Measurements from ENCODE around the gene KCNH2. TPM values are rescaled to one million over a fixed set of nuclear protein-coding genes. Genes with fewer than 3 reads are reported as not detected.

KCNH2 gene
- total RNA-seq, 2 experiments from 2014 or later = 5.8 to 7.5 TPM

DNA sequence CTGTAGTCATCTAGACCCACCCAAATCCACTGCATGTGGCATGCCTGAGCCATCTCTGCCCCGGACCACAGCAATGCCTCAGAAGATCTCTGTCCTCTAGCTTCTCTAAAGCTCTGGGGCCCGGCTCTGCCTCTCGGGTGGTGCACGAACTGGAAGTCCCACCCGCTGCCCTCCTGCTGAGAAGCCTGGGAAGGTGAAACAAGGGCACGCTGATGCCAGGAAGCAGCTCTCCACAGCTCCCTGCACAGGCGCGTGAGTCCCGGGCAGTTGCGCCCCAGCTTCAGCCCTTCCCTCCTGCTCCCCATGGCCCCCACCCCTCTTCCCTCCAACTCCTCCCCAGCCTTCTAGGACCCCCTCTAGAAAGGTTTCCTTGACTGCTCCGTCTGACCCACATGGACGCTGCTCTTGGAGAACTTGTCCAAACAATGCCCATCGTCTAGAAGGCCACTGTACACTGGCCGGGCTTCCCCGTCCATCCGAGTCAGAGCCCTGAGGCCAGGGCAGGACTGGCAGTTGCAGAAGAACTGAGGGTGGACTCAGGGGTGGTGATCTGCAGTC lies 12.8 kb downstream of the KCNH2 start:
- no peak overlapping the region for H3K27ac ChIP-seq (ENCODE audit: low read depth, low read length, poor library complexity, severe bottlenecking)
- no peak overlapping the region for H3K4me2 ChIP-seq (ENCODE audit: low read length)
- no peak for DNase-seq (ENCODE audit: low spot score)
- no peaks in the 10 kb centered on the region for H3K36me3 ChIP-seq (ENCODE audit: insufficient read depth, low read length)
- no TSS peak for BruUV-seq (replicated peaks)
- no peak overlapping the region for H3K4me3 ChIP-seq (ENCODE audit: low read depth, low read length, poor library complexity, severe bottlenecking)
- no peaks in the 10 kb centered on the region for H3K9me3 ChIP-seq (ENCODE audit: low read length)
- H3K9me2 ChIP-seq (ENCODE audit: insufficient read depth, low read length) = no peaks in the 10 kb centered on the region
- peaks cover 8% of the 10 kb centered on the region for H3K4me1 ChIP-seq (ENCODE audit: insufficient read depth, low read length, poor library complexity, severe bottlenecking)
- ChIA-PET CTCF (ENCODE audit: unreplicated experiment) (interaction anchor here (0.6 kb wide), 1 partner anchor 37 kb away, joined by 3 read pairs; no protein-coding TSS in a partner anchor), POLR2A (interaction anchor here (0.7 to 1.0 kb wide), 2 partner anchors 152 to 397 kb away, joined by 3 to 6 read pairs; no protein-coding TSS in a partner anchor)
- H2AFZ ChIP-seq (ENCODE audit: low read length) = no peak overlapping the region
- TF ChIP-seq, protein P1, sequence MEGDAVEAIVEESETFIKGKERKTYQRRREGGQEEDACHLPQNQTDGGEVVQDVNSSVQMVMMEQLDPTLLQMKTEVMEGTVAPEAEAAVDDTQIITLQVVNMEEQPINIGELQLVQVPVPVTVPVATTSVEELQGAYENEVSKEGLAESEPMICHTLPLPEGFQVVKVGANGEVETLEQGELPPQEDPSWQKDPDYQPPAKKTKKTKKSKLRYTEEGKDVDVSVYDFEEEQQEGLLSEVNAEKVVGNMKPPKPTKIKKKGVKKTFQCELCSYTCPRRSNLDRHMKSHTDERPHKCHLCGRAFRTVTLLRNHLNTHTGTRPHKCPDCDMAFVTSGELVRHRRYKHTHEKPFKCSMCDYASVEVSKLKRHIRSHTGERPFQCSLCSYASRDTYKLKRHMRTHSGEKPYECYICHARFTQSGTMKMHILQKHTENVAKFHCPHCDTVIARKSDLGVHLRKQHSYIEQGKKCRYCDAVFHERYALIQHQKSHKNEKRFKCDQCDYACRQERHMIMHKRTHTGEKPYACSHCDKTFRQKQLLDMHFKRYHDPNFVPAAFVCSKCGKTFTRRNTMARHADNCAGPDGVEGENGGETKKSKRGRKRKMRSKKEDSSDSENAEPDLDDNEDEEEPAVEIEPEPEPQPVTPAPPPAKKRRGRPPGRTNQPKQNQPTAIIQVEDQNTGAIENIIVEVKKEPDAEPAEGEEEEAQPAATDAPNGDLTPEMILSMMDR (conservative IDR thresholded peaks at IDR 0.05; ENCODE audit: low read length) = no peak
- TF ChIP-seq EZH2phosphoT487 (IDR thresholded peaks at IDR 0.05; ENCODE audit: borderline replicate concordance, low read depth, low read length) = no peak
- no peaks in the 10 kb centered on the region for H3K79me2 ChIP-seq (ENCODE audit: insufficient read depth, low read depth, low read length)
- intact Hi-C loops (cut with micrococcal nuclease; ENCODE audit: unreplicated experiment) = no loop called here
- no peaks in the 10 kb centered on the region for H4K20me1 ChIP-seq (ENCODE audit: insufficient read depth, low read length)

GRCh38 chr7:150964593-150965111 lies 13.5 kb downstream of the KCNH2 start:
- BruUV-seq (replicated peaks) = no TSS peak
- DNase-seq (ENCODE audit: low spot score) = no peak
- no peaks in the 10 kb centered on the region for H4K20me1 ChIP-seq (ENCODE audit: insufficient read depth, low read length)
- H3K36me3 ChIP-seq (ENCODE audit: insufficient read depth, low read length) = no peaks in the 10 kb centered on the region
- intact Hi-C loops (cut with micrococcal nuclease; ENCODE audit: unreplicated experiment) = loop anchor here (5.0 kb wide), 1 partner anchor 43 kb away; no protein-coding TSS in a partner anchor
- H3K27ac ChIP-seq (ENCODE audit: low read depth, low read length, poor library complexity, severe bottlenecking) = no peak overlapping the region
- peaks cover 9% of the 10 kb centered on the region for H3K4me1 ChIP-seq (ENCODE audit: insufficient read depth, low read length, poor library complexity, severe bottlenecking)
- no peak overlapping the region for H3K4me3 ChIP-seq (ENCODE audit: low read depth, low read length, poor library complexity, severe bottlenecking)
- no peak overlapping the region for H3K4me2 ChIP-seq (ENCODE audit: low read length)
- CTCF ChIA-PET (ENCODE audit: unreplicated experiment) = interaction anchor here (0.6 kb wide), 1 partner anchor 38 kb away, joined by 3 read pairs; no protein-coding TSS in a partner anchor
- no peaks in the 10 kb centered on the region for H3K79me2 ChIP-seq (ENCODE audit: insufficient read depth, low read depth, low read length)
- POLR2A ChIA-PET = no interaction called here
- H3K9me3 ChIP-seq (ENCODE audit: low read length) = no peaks in the 10 kb centered on the region
- H3K9me2 ChIP-seq (ENCODE audit: insufficient read depth, low read length) = no peaks in the 10 kb centered on the region
- no peak overlapping the region for H2AFZ ChIP-seq (ENCODE audit: low read length)
- TF ChIP-seq, protein P1 (conservative IDR thresholded peaks at IDR 0.05; ENCODE audit: low read length) = no peak
- TF ChIP-seq EZH2phosphoT487 (IDR thresholded peaks at IDR 0.05; ENCODE audit: borderline replicate concordance, low read depth, low read length) = no peak
